H1 (cell line): Measurements from ENCODE around the gene VPS13A. TPM values are rescaled to one million over a fixed set of nuclear protein-coding genes. Genes with fewer than 3 reads are reported as not detected.

Experiments
- CTCF ChIA-PET: fragments of 300-600 bp; sonication (Branson Sonifier 250); formaldehyde crosslinking; loops from one replicate; lab custom pipeline; 2021; ENCODE audit not compliant: partially characterized antibody; lab: Charles Lee
- POLR2A ChIA-PET: fragments of 300-600 bp; sonication (Branson Sonifier 250); formaldehyde crosslinking; loops from one replicate; lab custom pipeline; 2021; ENCODE audit warnings: inconsistent platforms; ENCODE audit not compliant: partially characterized antibody; lab: Charles Lee
- DNase-seq, 2 experiments: peaks; one replicate each; pipeline versions ENCODE4 v3.0.0 to v3.0.0-alpha.2; 2010 to 2022; ENCODE audit warnings: low spot score in 2 of 2, low read depth in 1 of 2, mixed read lengths in 1 of 2
- FAIRE-seq: peaks from 2 replicates; lab custom pipeline; 2011; peaks lifted over from hg19 to GRCh38; lab: Jason Lieb, UNC
- H2AFZ ChIP-seq: 2 replicates; pipeline ENCODE4 v1.8.1; 2012; ENCODE audit warnings: low read length, inconsistent platforms
- H2AK5ac ChIP-seq: 2 replicates; pipeline ENCODE4 v1.6.1; 2013; ENCODE audit warnings: low read depth, low read length
- H2BK120ac ChIP-seq: replicated peaks from 2 replicates; pipeline ENCODE3; 2013; ENCODE audit warnings: low read depth, low read length, inconsistent platforms
- H2BK12ac ChIP-seq: 2 replicates; pipeline ENCODE4 v1.6.1; 2013; ENCODE audit warnings: low read depth, low read length
- H2BK15ac ChIP-seq: 2 replicates; pipeline ENCODE4 v1.6.1; 2013; ENCODE audit warnings: low read length
- H2BK20ac ChIP-seq: 2 replicates; pipeline ENCODE4 v1.6.1; 2013; ENCODE audit warnings: low read length
- H2BK5ac ChIP-seq: 2 replicates; pipeline ENCODE4 v1.6.1; 2013; ENCODE audit warnings: low read depth, low read length
- H3K14ac ChIP-seq: 2 replicates; pipeline ENCODE4 v1.6.1; 2013; ENCODE audit warnings: inconsistent platforms; ENCODE audit not compliant: insufficient read length
- H3K18ac ChIP-seq: 2 replicates; pipeline ENCODE4 v1.6.1; 2013; ENCODE audit warnings: low read length; ENCODE audit errors: extremely low read depth
- H3K23ac ChIP-seq: 2 replicates; pipeline ENCODE4 v1.6.1; 2013; ENCODE audit warnings: inconsistent platforms; ENCODE audit not compliant: insufficient read length
- H3K23me2 ChIP-seq: 2 replicates; pipeline ENCODE4 v1.6.1; 2013; ENCODE audit warnings: low read depth, low read length
- H3K27ac ChIP-seq: 2 replicates; pipeline ENCODE4 v1.6.1; 2011; ENCODE audit warnings: low read depth, low read length, inconsistent platforms
- H3K27me3 ChIP-seq, 4 experiments: replicated peaks in 1 of 4; 1 replicate in 1 of 4; 2 replicates in 3 of 4; pipeline versions ENCODE4 v1.6.1 to v1.8.1; 2011 to 2013; ENCODE audit warnings: low read length in 3 of 4, mild to moderate bottlenecking in 3 of 4, inconsistent platforms in 2 of 4, mixed read lengths in 2 of 4, moderate library complexity in 1 of 4; ENCODE audit not compliant: control insufficient read depth in 3 of 4, insufficient read depth in 3 of 4; ENCODE audit errors: extremely low read depth in 1 of 4
- H3K36me3 ChIP-seq, 4 experiments: 2 replicates each; pipeline versions ENCODE4 v1.6.1 to v1.8.1; 2011 to 2013; ENCODE audit warnings: mild to moderate bottlenecking in 4 of 4, low read length in 3 of 4, moderate library complexity in 2 of 4, control low read depth in 1 of 4, inconsistent platforms in 1 of 4; ENCODE audit not compliant: insufficient read depth in 4 of 4, control insufficient read depth in 2 of 4
- H3K4ac ChIP-seq: replicated peaks from 2 replicates; pipeline ENCODE3; 2013; ENCODE audit warnings: low read length, low read depth, mixed read lengths, inconsistent platforms; ENCODE audit not compliant: insufficient read length
- H3K4me1 ChIP-seq, 4 experiments: replicated peaks in 1 of 4; 1 replicate in 1 of 4; 2 replicates in 3 of 4; pipeline versions ENCODE4 v1.6.1 to v1.8.1; 2011 to 2013; ENCODE audit warnings: low read length in 3 of 4, inconsistent platforms in 2 of 4, mixed read lengths in 1 of 4; ENCODE audit not compliant: insufficient read depth in 4 of 4, control insufficient read depth in 3 of 4
- H3K4me2 ChIP-seq, 2 experiments: 2 replicates each; pipeline versions ENCODE4 v1.6.1 to v1.8.1; 2011 to 2013; ENCODE audit warnings: low read depth in 2 of 2, low read length in 2 of 2, control low read depth in 1 of 2, inconsistent platforms in 1 of 2, mild to moderate bottlenecking in 1 of 2; ENCODE audit not compliant: insufficient read depth in 1 of 2
- H3K4me3 ChIP-seq, 4 experiments: fragments of 200-600, 300-600 bp in 1 of 4; sonication (generic), shearing (Covaris generic), sonication (Bioruptor Twin) in 1 of 4; 2 replicates each; pipeline versions ENCODE4 v1.5.1 to v1.8.1; 2011 to 2016; ENCODE audit warnings: low read length in 4 of 4, low read depth in 3 of 4, control low read depth in 2 of 4, inconsistent platforms in 2 of 4, mild to moderate bottlenecking in 2 of 4, mixed read lengths in 1 of 4, moderate library complexity in 1 of 4; ENCODE audit not compliant: insufficient read depth in 2 of 4; ENCODE audit errors: extremely low read depth in 1 of 4
- H3K56ac ChIP-seq: replicated peaks from 2 replicates; pipeline ENCODE3; 2013; ENCODE audit warnings: low read depth, mild to moderate bottlenecking, mixed read lengths, low read length, inconsistent platforms; ENCODE audit not compliant: insufficient read length
- H3K79me1 ChIP-seq: 2 replicates; pipeline ENCODE4 v1.6.1; 2013; ENCODE audit warnings: low read depth, low read length, control low read depth
- H3K79me2 ChIP-seq, 2 experiments: 2 replicates each; pipeline versions ENCODE4 v1.6.1 to v1.8.1; 2012 to 2013; ENCODE audit warnings: low read length in 2 of 2, mild to moderate bottlenecking in 2 of 2, inconsistent platforms in 1 of 2; ENCODE audit not compliant: insufficient read depth in 2 of 2, control insufficient read depth in 1 of 2
- H3K9ac ChIP-seq, 4 experiments: replicated peaks in 1 of 4; 1 replicate in 1 of 4; 2 replicates in 3 of 4; pipeline versions ENCODE4 v1.6.1 to v1.8.1; 2011 to 2013; ENCODE audit warnings: low read depth in 3 of 4, low read length in 3 of 4, control low read depth in 2 of 4, mild to moderate bottlenecking in 2 of 4, moderate library complexity in 2 of 4, inconsistent platforms in 1 of 4; ENCODE audit errors: extremely low read depth in 1 of 4
- H3K9me3 ChIP-seq, 2 experiments: 2 replicates each; pipeline versions ENCODE4 v1.6.1 to v1.8.1; 2012 to 2013; ENCODE audit warnings: mild to moderate bottlenecking in 2 of 2, moderate library complexity in 2 of 2, control low read depth in 1 of 2, inconsistent platforms in 1 of 2, low read depth in 1 of 2, low read length in 1 of 2, mixed read lengths in 1 of 2; ENCODE audit not compliant: insufficient read depth in 2 of 2
- H4K20me1 ChIP-seq, 2 experiments: replicated peaks in 1 of 2; 2 replicates each; pipeline versions ENCODE3 to v1.8.1; 2011 to 2013; ENCODE audit warnings: inconsistent platforms in 2 of 2, low read length in 2 of 2, mild to moderate bottlenecking in 1 of 2; ENCODE audit not compliant: insufficient read depth in 2 of 2, control insufficient read depth in 1 of 2
- H4K5ac ChIP-seq: 2 replicates; pipeline ENCODE4 v1.6.1; 2013; ENCODE audit warnings: low read length, low read depth, mixed read lengths, inconsistent platforms; ENCODE audit not compliant: insufficient read length
- H4K8ac ChIP-seq: 2 replicates; pipeline ENCODE4 v1.8.0; 2013; ENCODE audit warnings: mild to moderate bottlenecking, moderate library complexity, low read length, inconsistent platforms; ENCODE audit not compliant: insufficient read depth; ENCODE audit errors: extremely low read depth
- H4K91ac ChIP-seq: replicated peaks from 2 replicates; pipeline ENCODE3; 2013; ENCODE audit warnings: low read length, mixed read lengths, inconsistent platforms; ENCODE audit not compliant: insufficient read length
- ASH2L ChIP-seq: fragments of 200-600, 300-600 bp; sonication (generic); IDR thresholded peaks from one replicate; pipeline ENCODE4 v1.7.1; 2017; ENCODE audit warnings: low read length
- CBX8 ChIP-seq: fragments of 300-800, 300-1000 bp; sonication (generic); IDR thresholded peaks from 2 replicates; pipeline ENCODE4 v1.7.1; 2016; ENCODE audit warnings: low read depth, low read length, borderline replicate concordance
- EP300 ChIP-seq, 2 experiments: IDR thresholded peaks; 1 replicate in 1 of 2; 2 replicates in 1 of 2; pipeline ENCODE4 v1.6.1; 2011 to 2012; ENCODE audit warnings: low read depth in 2 of 2, low read length in 2 of 2, mild to moderate bottlenecking in 2 of 2, borderline replicate concordance in 1 of 2, inconsistent platforms in 1 of 2, moderate library complexity in 1 of 2
- RFX5 ChIP-seq: IDR thresholded peaks from 2 replicates; pipeline ENCODE4 v1.6.1; 2011; ENCODE audit warnings: low read depth, low read length, improper control_type of control experiment, borderline replicate concordance
- TAF1 ChIP-seq: IDR thresholded peaks from 2 replicates; pipeline ENCODE4 v1.6.1; 2011; ENCODE audit warnings: mild to moderate bottlenecking, low read depth, low read length
- WGBS, 2 experiments: shearing (Covaris generic) in 1 of 2; methylation state at CpG; one replicate each; pipeline versions ENCODE4 v1.1.6 to v1.1.7; 2013 to 2015; ENCODE audit warnings: low lambda C conversion rate in 2 of 2, mixed read lengths in 2 of 2, inconsistent platforms in 1 of 2, low coverage in 1 of 2, missing lambda C conversion rate in 1 of 2; ENCODE audit not compliant: insufficient replicate concordance in 2 of 2, insufficient coverage in 1 of 2, insufficient read length in 1 of 2; ENCODE audit errors: extremely low coverage in 1 of 2, missing lambda C conversion rate in 1 of 2; 5-methylcytosine and 5-hydroxymethylcytosine counted together
- polyA plus RNA-seq, 7 experiments: library from polyadenylated mRNA; depleted of rRNA in 3 of 7; stranded (reverse) in 5 of 7; unstranded in 2 of 7; fragments of >200 nt in 5 of 7; fragments of 200-250 nt in 2 of 7; gene quantifications; 1 replicate in 5 of 7; 2 replicates in 1 of 7; 4 replicates in 1 of 7; pipeline versions ENCODE4 v1.2.1 to v1.2.3, GENCODE V29; 2011 to 2013; ENCODE audit warnings: missing spikeins in 2 of 7, mixed read lengths in 2 of 7
- total RNA-seq: library from RNA; stranded (reverse); fragmentation: NEBNext Ultra II Directional; extraction: Animal tissue kit (Norgen Biotek cat#: 25700); gene quantifications from 2 replicates; pipeline ENCODE4 v1.2.1, GENCODE V29; 2021
- TF ChIP-seq, protein P1 (sequence below): IDR thresholded peaks from 2 replicates; pipeline ENCODE4 v1.6.1; 2012; ENCODE audit warnings: low read length, inconsistent platforms

The VPS13A gene
- total and polyA plus RNA-seq, 2 of the 8 experiments (the other 6 are each of a cell fraction or from before 2014, with no cell fraction given), result 6.0 to 36.5 TPM

DNA sequence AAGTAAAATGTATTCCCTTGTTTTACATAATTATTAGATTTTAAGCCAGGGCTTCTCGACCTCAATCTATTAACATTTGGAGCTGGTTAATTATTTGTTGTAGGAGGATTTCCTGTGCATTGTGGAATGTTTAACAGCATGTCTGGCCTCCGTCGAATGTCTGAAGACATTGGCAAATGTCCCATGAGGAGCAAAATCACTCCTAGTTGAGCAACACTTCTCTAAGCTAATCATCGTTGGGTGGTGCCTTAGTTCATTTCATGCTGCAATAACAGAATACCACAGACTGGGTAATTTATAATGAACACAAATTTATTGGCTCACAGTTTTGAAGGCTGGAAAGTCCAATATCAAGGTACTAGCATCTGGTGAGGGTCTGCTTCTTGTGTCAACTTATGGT is 13.4 kb upstream of the VPS13A start:
- Histone ChIP-seq H4K20me1 (no peaks in the 10 kb centered on the region), H4K5ac (no peak overlapping the region), H3K79me1 (no peaks in the 10 kb centered on the region), H3K23ac (no peak overlapping the region), H3K14ac (no peak overlapping the region), H3K9me3 (no peaks in the 10 kb centered on the region), H2AK5ac (no peak overlapping the region), H3K9ac (no peak overlapping the region), H3K23me2 (no peaks in the 10 kb centered on the region), H3K27ac (no peak overlapping the region), H2BK20ac (no peak overlapping the region), H3K4me2 (no peak overlapping the region), H3K4me3 (no peak overlapping the region), H4K91ac (no peak overlapping the region), H3K36me3 (no peaks in the 10 kb centered on the region), H3K56ac (no peak overlapping the region), H3K79me2 (no peaks in the 10 kb centered on the region), H3K4me1 (peaks cover 0 to 4% (median 3%) of the 10 kb centered on the region in 4 experiments; a peak in 2 of 7 replicates), H2BK5ac (no peak overlapping the region), H2BK120ac (peak overlapping the region; percentile 45), H2AFZ (no peak overlapping the region), H3K4ac (no peak overlapping the region), H3K18ac (no peak overlapping the region), H2BK12ac (no peak overlapping the region), H4K8ac (no peak overlapping the region), H3K27me3 (no peaks in the 10 kb centered on the region), H2BK15ac (no peak overlapping the region)
- DNase-seq (no peak), FAIRE-seq (no peak)
- CTCF ChIA-PET, result interaction anchor here (1.2 to 2.8 kb wide), 3 partner anchors 10 to 128 kb away, joined by 3 to 6 read pairs (median 6); no protein-coding TSS in a partner anchor
- 91% methylated on average over 4 of the region's 4 CpGs; no CpG with 5 or more reads in 1 of the 2 experiments for WGBS, 2 experiments
- TF ChIP-seq ASH2L, result no peak
- no peak for TF ChIP-seq TAF1
- TF ChIP-seq CBX8, result no peak
- TF ChIP-seq RFX5, result no peak
- TF ChIP-seq, protein P1, sequence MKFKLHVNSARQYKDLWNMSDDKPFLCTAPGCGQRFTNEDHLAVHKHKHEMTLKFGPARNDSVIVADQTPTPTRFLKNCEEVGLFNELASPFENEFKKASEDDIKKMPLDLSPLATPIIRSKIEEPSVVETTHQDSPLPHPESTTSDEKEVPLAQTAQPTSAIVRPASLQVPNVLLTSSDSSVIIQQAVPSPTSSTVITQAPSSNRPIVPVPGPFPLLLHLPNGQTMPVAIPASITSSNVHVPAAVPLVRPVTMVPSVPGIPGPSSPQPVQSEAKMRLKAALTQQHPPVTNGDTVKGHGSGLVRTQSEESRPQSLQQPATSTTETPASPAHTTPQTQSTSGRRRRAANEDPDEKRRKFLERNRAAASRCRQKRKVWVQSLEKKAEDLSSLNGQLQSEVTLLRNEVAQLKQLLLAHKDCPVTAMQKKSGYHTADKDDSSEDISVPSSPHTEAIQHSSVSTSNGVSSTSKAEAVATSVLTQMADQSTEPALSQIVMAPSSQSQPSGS, result no peak
- TF ChIP-seq EP300 (IDR thresholded peaks at IDR 0.05; ENCODE audit: borderline replicate concordance in 1 of 2, low read depth in 2 of 2, low read length in 2 of 2), result no peak
- POLR2A ChIA-PET, result no interaction called here
